Activated naive CD4-positive, alpha-beta T cell treated with anti-CD3 and anti-CD28 coated beads, Interleukin-2, amount 50 U/mL, for 24 hours (primary cell): ENCODE results near the gene NPAS2.

Source experiments
- H3K27ac Mint-ChIP-seq: one replicate; pipeline ENCODE4 v1.8.0; 2021; ENCODE audit warnings: mild to moderate bottlenecking, mixed read lengths
- H3K27me3 Mint-ChIP-seq: one replicate; pipeline ENCODE4 v1.8.0; 2021; ENCODE audit warnings: mixed read lengths
- H3K36me3 Mint-ChIP-seq: one replicate; pipeline ENCODE4 v1.8.0; 2021; ENCODE audit warnings: mixed read lengths
- H3K4me1 Mint-ChIP-seq: one replicate; pipeline ENCODE4 v1.8.0; 2021; ENCODE audit warnings: mixed read lengths
- H3K4me3 Mint-ChIP-seq: one replicate; pipeline ENCODE4 v1.8.0; 2021; ENCODE audit warnings: mild to moderate bottlenecking, mixed read lengths
- H3K9me3 Mint-ChIP-seq: one replicate; pipeline ENCODE4 v1.8.0; 2021; ENCODE audit warnings: mixed read lengths

The NPAS2 gene

DNA sequence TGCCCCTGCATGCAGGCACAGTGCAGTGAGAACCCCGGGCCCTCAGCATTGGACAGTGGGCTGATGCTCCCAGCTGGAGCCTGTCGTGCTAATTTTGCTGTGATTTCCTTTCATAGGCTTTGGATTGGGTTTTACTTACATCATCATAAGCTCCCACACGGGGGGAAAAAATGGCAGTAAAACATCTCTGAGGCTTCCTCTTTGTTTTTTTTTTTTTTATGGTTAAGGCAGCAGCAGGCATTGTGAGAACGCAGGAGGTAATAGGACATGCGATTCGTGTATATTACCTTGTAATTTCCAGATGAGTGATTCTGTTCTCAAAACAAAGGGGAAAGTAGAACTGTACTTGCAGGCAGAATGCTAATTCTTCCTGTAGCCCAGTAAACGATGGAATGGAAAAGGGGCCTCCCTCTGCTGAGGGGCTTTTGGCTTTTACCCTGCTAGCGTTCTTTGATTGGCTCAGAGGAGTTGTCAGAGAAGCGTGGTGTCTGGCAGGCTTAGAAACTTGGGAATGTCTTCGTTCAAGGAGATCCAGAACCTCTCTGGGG, 89.7 kb downstream of the NPAS2 start:
- Mint-ChIP-seq H3K9me3 (no peaks in the 10 kb centered on the region), H3K4me3 (no peak overlapping the region), H3K36me3 (no peaks in the 10 kb centered on the region), H3K27me3 (no peaks in the 10 kb centered on the region), H3K4me1 (peaks cover 13% of the 10 kb centered on the region), H3K27ac (no peak overlapping the region)

DNA sequence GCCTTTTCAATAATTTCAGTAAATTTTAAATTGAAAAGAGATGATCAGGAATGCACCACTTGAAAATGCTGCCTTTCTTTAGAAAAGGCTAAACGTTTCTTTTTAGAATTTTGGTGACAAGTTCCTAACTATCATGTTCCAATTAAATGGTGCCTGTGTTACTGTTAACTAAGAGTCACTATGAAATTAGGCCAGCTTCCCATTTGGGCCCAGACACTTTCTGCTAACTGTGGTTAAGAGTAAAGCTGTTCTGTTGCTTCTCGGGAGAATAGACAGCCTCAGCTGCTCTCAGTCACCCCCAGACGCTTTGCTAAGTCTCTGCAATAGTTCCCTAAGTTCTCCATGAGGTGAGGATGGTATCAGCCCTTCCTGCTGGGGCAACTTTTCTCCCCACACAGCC, 90.2 kb downstream of the NPAS2 start:
- Mint-ChIP-seq H3K4me1 (peaks cover 13% of the 10 kb centered on the region), H3K36me3 (no peaks in the 10 kb centered on the region), H3K27me3 (no peaks in the 10 kb centered on the region), H3K27ac (no peak overlapping the region), H3K4me3 (no peak overlapping the region), H3K9me3 (no peaks in the 10 kb centered on the region)

DNA sequence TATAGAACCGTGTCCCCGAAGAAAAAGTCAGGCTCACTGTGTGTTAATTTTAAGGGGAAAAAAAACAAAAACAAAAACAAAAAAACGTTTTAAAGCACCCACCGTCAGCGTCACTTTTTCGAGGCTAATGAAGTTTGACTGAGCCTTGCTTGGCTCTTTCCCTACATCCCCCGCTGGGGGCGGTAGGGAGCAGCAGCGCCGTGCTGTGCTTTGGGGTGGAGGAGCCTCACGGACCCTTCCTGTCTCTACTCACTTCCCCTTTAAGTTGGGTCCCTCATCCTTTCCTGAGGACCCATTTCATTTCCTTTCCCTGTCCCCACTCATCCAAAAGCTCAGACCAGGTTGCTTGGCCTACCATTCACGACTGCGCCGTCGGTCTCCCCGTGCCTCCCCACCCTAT, 99.4 kb downstream of the NPAS2 start:
- H3K4me1 Mint-ChIP-seq = peaks cover 19% of the 10 kb centered on the region
- H3K36me3 Mint-ChIP-seq = peaks cover 4% of the 10 kb centered on the region
- peaks cover 6% of the 10 kb centered on the region for H3K9me3 Mint-ChIP-seq
- no peak overlapping the region for H3K4me3 Mint-ChIP-seq
- H3K27me3 Mint-ChIP-seq = no peaks in the 10 kb centered on the region
- H3K27ac Mint-ChIP-seq = no peak overlapping the region

DNA sequence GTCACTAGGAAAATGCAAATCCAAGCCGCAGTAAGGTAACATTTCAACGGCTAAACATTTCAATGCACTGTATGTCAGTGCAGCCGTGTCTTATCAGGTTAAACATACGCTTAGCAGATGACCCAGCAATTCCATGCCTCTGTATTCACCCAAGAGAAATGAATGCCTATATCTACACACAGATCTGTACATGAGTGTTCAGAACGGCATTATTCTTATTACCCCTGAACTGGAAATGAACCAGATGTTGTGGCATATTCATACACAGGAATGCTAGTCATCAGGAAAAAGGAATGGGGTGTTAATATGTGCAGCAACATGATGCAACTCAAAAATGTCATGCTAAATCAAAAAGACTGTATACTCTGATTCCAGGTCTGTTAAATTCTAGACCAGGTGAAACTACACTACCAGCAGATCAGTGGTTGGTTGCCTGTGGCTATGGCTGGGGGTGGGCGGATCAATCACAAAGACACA, 101.8 kb downstream of the NPAS2 start:
- Mint-ChIP-seq H3K4me3 (no peak overlapping the region), H3K27me3 (no peaks in the 10 kb centered on the region), H3K4me1 (peaks cover 9% of the 10 kb centered on the region), H3K36me3 (peaks cover 4% of the 10 kb centered on the region), H3K9me3 (no peaks in the 10 kb centered on the region), H3K27ac (no peak overlapping the region)

DNA sequence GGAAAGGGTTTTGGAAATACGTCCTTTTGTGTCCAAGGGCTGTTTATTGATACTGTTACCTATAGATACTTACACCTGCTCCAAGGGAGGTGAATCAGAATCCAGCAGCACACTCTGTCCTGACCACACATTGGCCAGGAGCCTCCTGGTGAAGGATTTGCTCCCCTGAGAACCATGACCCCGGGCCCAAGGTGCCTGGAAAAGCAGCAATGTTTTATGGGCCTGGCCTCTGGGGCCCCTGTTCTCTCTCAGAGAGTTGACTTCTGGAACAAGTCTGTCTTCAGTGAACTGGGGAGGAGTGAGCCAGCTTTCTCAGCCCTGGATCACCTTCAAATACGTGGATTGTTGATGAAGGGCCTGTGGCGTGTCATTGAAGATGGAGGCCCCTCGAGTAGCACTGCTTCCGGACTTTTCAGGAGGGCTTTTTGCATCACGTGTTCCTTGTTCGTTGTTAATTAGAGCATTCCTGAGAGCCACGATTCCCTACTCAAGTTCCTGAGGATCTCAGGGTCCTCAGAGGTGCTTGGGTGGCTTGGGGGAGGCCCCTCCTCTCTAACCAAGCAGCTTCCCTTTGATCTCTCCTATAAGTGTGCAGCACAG, 103.6 kb downstream of the NPAS2 start:
- no peak overlapping the region for H3K27ac Mint-ChIP-seq
- peaks cover 7% of the 10 kb centered on the region for H3K36me3 Mint-ChIP-seq
- H3K27me3 Mint-ChIP-seq = no peaks in the 10 kb centered on the region
- H3K4me3 Mint-ChIP-seq = no peak overlapping the region
- peaks cover 12% of the 10 kb centered on the region for H3K4me1 Mint-ChIP-seq
- H3K9me3 Mint-ChIP-seq = no peaks in the 10 kb centered on the region

DNA sequence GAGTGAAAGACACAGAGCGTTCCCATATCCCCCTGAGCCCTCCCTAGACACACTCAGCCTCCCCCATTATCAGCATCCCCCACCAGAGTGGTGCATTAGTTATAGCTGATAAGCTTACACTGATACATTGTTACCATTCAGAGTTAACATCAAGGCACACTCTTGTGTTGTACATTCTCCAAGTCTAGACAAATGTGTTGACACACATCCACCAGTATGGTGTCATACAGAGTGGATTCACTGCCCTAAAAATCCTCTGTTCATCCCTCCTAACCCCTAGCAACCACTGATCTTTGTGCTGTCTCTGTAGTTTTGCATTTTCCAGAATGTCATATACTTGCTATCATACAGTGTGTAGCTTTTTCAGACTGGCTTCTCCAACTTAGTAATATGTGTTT, 104.2 kb downstream of the NPAS2 start:
- Mint-ChIP-seq H3K4me3 (no peak overlapping the region), H3K27ac (peak overlapping the region; percentile 88), H3K9me3 (no peaks in the 10 kb centered on the region), H3K27me3 (no peaks in the 10 kb centered on the region), H3K36me3 (peaks cover 7% of the 10 kb centered on the region), H3K4me1 (peaks cover 12% of the 10 kb centered on the region)

DNA sequence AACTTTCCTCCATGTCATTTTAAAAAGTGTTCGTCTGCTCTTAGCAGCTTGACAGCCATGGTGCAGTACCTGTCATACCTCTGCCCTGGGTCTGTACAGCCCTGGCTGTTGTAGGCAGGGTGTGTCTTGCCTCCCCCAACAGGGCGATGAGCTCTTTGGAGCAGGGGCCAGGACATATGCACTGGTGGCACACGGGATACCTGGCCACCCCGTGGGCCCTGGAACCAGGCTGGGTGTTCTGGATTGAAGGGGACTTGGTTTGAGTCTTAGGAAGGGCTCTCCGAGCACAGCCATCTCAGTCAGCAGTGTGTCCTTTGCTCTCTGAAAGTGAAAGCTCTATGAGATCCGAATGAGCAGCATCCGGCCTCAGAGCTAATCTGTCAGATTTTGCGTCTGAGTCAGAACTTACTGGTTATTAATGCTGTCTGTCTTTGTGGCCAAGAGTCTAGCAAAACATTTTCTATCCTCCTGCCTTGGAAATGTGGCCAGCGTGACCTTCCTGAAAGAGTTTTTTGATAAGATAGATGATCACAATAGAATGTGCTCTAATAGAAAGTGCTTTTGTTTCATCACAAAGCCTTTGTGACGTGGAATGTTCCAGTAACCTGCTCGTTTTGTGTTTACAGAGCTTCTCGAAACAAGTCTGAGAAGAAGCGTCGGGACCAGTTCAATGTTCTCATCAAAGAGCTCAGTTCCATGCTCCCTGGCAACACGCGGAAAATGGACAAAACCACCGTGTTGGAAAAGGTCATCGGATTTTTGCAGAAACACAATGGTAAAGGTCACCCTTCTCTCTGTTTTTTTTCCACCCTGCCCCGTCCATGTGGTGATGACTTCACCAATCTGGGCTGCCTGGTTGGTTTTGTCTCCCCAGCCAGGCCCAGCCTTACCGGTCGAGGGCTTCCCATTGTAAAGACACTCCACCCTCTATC, 104.8 kb downstream of the NPAS2 start:
- Mint-ChIP-seq H3K27ac (peak overlapping the region; percentile 88), H3K4me3 (peak overlapping the region; percentile 53), H3K4me1 (peaks cover 12% of the 10 kb centered on the region), H3K27me3 (no peaks in the 10 kb centered on the region), H3K9me3 (no peaks in the 10 kb centered on the region), H3K36me3 (peaks cover 7% of the 10 kb centered on the region)

DNA sequence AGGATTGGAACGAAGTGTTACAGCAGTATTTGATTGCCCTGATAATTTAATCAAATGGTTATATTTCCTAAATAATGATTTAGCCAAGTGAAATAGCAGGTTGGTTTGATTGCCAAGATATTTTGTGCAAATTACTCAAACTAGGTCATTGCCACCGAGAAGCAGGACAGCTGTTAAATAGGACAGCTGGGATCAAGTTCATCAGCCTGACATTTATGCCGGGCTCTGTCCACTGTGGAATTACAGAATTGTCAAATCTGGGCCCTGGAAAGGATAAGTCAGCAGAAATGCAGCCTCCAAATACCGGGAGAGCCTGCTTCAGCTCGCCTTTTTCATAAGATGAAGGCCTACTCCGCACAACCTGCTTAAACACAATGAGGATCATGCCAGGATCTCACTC, 108.3 kb downstream of the NPAS2 start:
- Mint-ChIP-seq H3K4me1 (peaks cover 12% of the 10 kb centered on the region), H3K4me3 (no peak overlapping the region), H3K27me3 (no peaks in the 10 kb centered on the region)

DNA sequence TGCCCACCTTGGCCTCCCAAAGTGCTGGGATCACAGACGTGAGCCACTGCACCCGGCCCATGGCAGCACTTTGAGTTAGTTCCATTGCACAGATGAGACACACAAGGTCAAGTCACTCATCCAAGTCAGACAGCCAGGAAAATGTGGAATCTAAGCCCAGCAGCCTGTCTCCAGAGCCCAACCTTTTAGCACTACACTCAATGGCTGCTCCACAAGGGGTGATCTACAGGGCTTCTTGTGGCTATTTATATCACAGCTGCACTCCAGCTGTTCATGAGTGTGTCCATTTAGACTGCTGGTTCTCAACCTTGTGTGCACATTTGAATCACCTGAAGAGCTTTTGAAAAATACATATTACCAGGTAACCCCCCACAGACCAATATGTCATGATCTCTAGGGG, 109.2 kb downstream of the NPAS2 start:
- H3K27me3 Mint-ChIP-seq = no peaks in the 10 kb centered on the region
- H3K36me3 Mint-ChIP-seq = peaks cover 7% of the 10 kb centered on the region
- H3K27ac Mint-ChIP-seq = no peak overlapping the region
- peaks cover 9% of the 10 kb centered on the region for H3K4me1 Mint-ChIP-seq
- no peaks in the 10 kb centered on the region for H3K9me3 Mint-ChIP-seq
- no peak overlapping the region for H3K4me3 Mint-ChIP-seq

More for the DNA sequence above, 108.3 kb downstream of the NPAS2 start:
- no peak overlapping the region for H3K27ac Mint-ChIP-seq
- no peaks in the 10 kb centered on the region for H3K9me3 Mint-ChIP-seq
- H3K36me3 Mint-ChIP-seq = peaks cover 7% of the 10 kb centered on the region

DNA sequence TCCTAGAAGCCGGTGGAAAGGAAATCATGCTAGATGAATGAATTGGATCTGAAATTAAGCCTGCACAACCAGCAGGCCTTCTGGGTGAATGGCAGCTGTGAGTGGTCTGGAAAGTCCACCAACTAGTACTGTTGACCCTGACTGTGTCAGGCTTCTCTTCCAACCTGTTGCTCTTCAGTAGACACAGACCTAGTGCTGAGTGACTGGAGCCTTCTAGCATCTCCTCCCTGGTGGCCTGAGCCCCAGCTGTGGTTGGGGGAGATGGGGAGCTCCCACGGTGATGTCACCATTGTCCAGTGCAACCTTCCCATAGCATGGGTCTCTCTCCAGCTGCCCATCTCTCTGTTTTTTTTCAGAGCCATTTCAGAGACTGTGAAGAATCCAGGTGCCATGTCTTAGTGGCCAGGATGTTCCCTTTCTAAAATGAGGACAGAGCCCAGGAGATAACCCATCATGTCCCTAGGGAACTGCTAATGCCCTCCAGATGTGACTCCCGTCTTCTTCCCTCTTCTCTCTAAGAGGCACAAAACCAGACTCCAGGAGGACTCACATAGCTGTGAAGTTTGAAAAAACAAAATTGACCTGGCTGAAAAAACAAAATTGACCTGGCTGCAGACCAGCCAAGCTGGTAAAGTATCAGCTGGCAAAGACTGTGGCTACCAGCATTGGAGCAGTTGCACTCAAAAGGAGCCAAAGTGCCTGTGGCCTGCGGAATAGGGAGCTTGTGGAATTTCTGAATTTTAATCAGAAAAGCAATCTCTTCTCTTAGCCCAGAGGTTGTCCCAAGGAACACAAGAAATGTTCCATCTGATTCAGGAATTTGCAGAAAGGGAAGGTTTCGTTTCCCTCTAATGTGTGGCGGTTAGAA, 114.8 kb downstream of the NPAS2 start:
- H3K4me1 Mint-ChIP-seq = peaks cover 5% of the 10 kb centered on the region
- H3K4me3 Mint-ChIP-seq = no peak overlapping the region
- no peaks in the 10 kb centered on the region for H3K36me3 Mint-ChIP-seq
- H3K27me3 Mint-ChIP-seq = no peaks in the 10 kb centered on the region
- H3K9me3 Mint-ChIP-seq = no peaks in the 10 kb centered on the region
- no peak overlapping the region for H3K27ac Mint-ChIP-seq

DNA sequence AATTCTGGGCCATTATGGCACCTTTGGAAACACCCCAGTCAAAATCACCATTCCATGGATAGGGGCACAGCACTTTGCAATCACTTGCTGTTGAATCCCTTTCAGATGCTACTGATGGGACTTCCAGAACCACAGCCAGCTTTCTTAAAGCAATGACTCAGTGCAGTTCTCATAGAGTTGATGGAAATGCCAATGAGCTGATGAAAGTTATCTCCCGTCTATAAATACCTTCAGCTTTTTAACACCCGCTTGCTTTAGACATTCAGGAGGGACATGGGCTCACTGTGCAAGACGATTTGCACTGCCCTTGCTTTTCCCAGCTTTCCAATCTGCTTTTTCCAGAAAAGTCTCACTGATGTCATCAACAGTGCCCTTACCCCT, 115.4 kb downstream of the NPAS2 start:
- peaks cover 12% of the 10 kb centered on the region for H3K4me1 Mint-ChIP-seq
- no peaks in the 10 kb centered on the region for H3K9me3 Mint-ChIP-seq
- no peak overlapping the region for H3K27ac Mint-ChIP-seq
- no peaks in the 10 kb centered on the region for H3K36me3 Mint-ChIP-seq
- no peaks in the 10 kb centered on the region for H3K27me3 Mint-ChIP-seq
- H3K4me3 Mint-ChIP-seq = no peak overlapping the region

DNA sequence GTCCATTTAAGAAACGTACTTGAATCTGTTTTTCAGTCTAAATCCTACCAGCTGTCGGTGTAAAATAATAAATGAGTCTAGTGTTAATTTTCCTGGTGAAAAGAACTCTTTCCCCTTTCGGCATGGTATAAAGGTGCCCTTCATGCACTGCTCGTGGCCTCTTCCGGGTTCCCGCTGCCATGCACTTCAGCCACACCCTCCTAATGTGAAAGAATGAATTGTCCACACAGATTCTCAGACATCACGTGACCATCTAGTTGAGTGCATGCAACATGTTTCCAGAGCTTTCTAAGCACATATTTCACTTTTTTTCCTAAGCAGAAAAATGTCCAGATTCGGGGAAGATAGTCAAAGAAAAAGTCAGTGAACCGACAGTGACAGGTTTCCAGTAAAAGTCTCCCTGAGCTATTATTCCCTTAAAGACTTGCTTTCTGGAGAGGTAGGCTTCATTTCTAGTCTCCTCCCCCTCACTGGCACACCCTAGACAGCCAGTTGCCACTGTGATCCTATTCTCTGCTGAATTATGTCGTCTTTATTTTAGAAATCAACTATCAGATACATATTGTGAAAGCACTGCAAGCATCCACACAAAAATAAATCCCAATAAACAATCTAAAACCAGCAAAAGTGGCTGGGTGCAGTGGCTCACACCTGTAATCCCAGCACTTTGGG, 116.3 kb downstream of the NPAS2 start:
- H3K4me3 Mint-ChIP-seq = no peak overlapping the region
- H3K27ac Mint-ChIP-seq = no peak overlapping the region
- no peaks in the 10 kb centered on the region for H3K36me3 Mint-ChIP-seq
- no peaks in the 10 kb centered on the region for H3K9me3 Mint-ChIP-seq
- H3K4me1 Mint-ChIP-seq = peaks cover 20% of the 10 kb centered on the region
- H3K27me3 Mint-ChIP-seq = no peaks in the 10 kb centered on the region

DNA sequence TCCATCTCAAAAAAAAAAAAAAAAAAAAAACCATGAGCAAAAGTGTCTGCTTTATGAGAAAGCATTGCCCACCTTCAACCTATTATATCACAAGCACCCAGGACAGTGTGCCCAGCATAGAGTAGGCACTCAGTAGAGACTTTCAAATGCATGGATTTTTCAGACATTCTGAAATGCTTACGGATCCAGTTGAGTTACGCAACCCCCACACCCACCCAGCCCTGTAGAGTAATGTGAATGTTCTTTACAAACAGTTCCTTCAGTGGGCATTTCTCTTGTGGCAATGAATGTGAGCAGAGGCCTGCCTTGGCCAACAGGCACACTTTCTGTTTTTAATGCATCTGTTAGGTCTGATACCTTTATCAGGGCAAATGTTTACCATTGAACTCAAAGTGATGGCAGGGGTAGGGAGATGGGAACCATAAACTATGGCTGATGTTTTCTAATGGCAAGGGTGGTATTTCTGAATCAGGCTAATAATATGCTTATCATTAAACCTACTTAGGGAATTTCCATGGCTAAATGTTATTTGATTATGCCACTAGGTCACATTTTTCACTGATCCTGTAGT, 117.1 kb downstream of the NPAS2 start:
- no peaks in the 10 kb centered on the region for H3K27me3 Mint-ChIP-seq
- no peaks in the 10 kb centered on the region for H3K9me3 Mint-ChIP-seq
- H3K36me3 Mint-ChIP-seq = peaks cover 2% of the 10 kb centered on the region
- H3K4me1 Mint-ChIP-seq = peaks cover 28% of the 10 kb centered on the region
- H3K4me3 Mint-ChIP-seq = no peak overlapping the region
- H3K27ac Mint-ChIP-seq = no peak overlapping the region

DNA sequence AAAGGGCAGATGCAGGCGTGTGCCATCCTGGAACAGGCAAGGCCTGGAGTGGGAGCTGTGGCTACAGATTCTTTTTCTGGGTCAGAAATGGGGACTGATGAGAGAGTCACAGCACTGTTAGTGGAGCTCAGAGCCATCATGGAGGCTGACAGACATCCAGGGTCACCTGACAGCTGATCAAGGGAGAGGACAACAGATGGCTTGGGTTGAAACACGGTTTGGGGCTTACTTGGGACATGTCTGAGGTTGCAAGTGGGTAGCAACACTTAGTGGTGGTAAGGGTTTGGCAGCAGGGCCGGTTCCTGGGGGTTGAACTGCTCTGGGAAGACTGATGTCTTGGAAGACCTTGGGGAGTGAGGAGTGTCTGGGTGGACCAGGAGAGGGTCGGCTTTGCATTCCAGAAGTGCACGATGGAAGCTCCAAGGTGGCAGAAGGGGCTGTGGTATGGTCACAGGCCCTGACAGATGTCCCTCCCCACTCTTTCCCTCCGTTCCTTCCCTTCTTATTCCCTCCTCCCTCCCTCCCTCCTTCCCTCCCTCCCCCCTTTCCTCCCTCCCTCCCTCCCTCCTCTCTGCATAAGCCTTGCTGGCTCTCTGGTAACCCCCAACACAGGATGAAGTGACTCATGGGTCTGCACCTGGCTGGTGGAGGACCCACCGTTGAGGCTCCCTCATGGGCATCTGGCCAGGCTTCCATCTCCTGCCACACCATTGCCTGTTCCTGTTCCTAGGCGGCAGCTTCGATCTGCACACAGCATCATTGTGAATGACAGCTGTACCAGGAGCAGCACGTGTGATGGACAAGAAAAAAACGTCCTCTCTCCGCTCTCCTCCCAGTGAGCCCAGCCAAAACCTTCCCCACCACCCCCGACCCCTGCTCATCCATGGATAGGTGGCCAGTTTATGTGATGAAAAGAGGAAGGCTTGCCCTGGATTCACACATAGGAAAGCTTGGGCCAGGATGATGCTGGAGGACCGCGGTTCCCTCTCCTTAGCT, 118.4 kb downstream of the NPAS2 start:
- Mint-ChIP-seq H3K27ac (no peak overlapping the region), H3K4me1 (peaks cover 36% of the 10 kb centered on the region), H3K4me3 (no peak overlapping the region), H3K9me3 (no peaks in the 10 kb centered on the region), H3K27me3 (no peaks in the 10 kb centered on the region), H3K36me3 (peaks cover 2% of the 10 kb centered on the region)
